Stimulated activated CD8-positive, alpha-beta memory T cell treated with anti-CD3 and anti-CD28 coated beads, Interleukin-15, amount 100 ng/mL, for 48 hours (primary cell): ENCODE measurements around the gene ENTREP3.

Source experiments
- DNase-seq, 2 donors: peaks; one replicate each; pipeline ENCODE4 v3.0.0-alpha.2; 2020; ENCODE audit warnings: low read depth in 2 of 2

The ENTREP3 gene

DNA sequence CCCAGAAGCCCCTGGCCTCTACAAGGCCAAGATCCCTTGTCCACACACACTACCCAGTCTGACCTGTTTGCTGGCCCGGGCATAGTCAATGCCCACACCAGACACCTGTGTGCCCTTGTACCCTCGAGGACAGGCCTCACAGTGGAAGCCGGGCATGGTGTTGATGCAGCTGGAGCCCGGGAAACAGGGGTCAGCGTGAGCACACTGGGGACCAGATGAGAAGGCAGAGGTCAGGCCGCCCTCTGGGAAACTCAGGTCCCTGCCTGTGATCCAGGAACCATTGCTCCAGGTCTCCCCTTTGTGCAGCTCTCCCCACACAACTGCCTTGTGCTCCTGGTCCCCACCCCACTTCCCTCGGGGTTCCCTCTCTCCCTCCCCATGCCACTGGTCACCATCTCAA is 53.1 kb downstream of the ENTREP3 start:
- no peak for DNase-seq

- DNase-seq: no peak
Observed at GRCh38 chr1:155200920-155201319, 54.4 kb downstream of the ENTREP3 start.

- DNase-seq: no peak
Observed at GRCh38 chr1:155199792-155200191, 55.5 kb downstream of the ENTREP3 start.

DNA sequence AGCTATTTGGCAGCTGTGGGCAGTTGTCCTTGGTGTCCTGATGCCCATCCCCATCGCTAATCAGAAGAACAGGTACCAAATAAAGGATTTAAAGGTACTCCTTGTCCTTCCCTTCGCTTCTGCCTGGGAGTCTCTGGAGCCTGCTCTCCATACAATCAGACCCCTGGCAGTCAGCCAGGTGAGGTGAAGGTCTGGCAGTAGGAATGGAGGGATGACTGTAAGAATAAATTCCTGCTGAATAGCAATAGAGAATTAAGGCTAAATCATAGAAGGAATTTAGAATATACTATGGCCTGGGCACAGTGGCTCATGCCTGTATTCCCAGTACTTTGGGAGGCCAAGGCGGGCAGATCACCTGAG is 56.8 kb downstream of the ENTREP3 start:
- DNase-seq: no peak

DNA sequence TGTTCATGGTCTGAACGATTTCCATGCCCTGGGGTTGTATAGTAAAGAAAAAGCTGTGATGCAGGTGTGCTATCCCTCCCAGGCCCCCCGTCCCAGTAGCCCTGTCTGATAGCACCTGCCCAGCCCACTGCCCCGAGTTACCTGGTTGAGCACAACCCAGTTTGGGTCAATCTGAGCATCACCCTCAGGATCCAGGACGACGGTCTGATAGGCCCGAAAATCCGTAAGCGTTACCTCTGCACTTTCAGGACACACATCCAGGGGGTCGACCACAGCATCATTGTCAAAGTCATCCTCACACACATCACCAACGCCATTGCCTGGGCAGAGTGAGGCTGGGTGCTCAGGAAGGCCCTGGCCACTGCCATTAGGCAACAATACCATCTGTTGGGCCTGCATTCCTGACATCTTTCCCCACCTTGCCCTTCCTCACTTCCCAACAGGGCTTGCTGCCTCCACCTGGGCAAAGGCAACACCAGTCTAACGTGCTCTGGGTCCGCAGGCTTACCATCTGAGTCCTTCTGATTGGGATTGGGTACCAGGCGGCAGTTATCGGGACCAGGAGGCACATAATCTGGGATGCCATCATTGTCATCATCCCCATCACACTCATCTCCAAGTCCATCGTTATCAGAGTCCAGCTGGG is 57.3 kb downstream of the ENTREP3 start:
- DNase-seq: no peak
